Mesenteric fat pad (tissue), 1 donor: ENCODE data around the gene CTBS. TPM values are rescaled to one million over a fixed set of nuclear protein-coding genes. Genes with fewer than 3 reads are reported as not detected.
A peak's percentile ranks its signal among the peaks of the same experiment; 100 is the strongest.
"Not testable (repeated sequence)": the region's sequence is repeated elsewhere in the genome, so short reads cannot be mapped to it uniquely, and the experiment has no call there.

Source experiments
- DNase-seq: peaks from one replicate; pipeline ENCODE4 v3.0.0-alpha.2; 2020; ENCODE audit warnings: low spot score
- long read RNA-seq: library from polyadenylated mRNA; unstranded; transcript quantifications from one replicate; pipeline ENCODE4 v2.0.0, GENCODE V29; 2020
- total RNA-seq: library from RNA; stranded (reverse); fragmentation: NEBNext Ultra II Directional; extraction: Animal tissue kit (Norgen Biotek cat#: 25700); gene quantifications from one replicate; pipeline ENCODE4 v1.2.1, GENCODE V29; 2021
- donor health status: DM: yes; HTN: yes; CAD: no.

Gene CTBS
- 16.8 TPM for total RNA-seq
- long read RNA-seq, full-length matches to known transcripts = 21 of 50 reads
- long read RNA-seq, partial matches to known transcripts = 5 of 50 reads
- long read RNA-seq, other reads (novel, unspliced or antisense) = 24 of 50 reads

DNA sequence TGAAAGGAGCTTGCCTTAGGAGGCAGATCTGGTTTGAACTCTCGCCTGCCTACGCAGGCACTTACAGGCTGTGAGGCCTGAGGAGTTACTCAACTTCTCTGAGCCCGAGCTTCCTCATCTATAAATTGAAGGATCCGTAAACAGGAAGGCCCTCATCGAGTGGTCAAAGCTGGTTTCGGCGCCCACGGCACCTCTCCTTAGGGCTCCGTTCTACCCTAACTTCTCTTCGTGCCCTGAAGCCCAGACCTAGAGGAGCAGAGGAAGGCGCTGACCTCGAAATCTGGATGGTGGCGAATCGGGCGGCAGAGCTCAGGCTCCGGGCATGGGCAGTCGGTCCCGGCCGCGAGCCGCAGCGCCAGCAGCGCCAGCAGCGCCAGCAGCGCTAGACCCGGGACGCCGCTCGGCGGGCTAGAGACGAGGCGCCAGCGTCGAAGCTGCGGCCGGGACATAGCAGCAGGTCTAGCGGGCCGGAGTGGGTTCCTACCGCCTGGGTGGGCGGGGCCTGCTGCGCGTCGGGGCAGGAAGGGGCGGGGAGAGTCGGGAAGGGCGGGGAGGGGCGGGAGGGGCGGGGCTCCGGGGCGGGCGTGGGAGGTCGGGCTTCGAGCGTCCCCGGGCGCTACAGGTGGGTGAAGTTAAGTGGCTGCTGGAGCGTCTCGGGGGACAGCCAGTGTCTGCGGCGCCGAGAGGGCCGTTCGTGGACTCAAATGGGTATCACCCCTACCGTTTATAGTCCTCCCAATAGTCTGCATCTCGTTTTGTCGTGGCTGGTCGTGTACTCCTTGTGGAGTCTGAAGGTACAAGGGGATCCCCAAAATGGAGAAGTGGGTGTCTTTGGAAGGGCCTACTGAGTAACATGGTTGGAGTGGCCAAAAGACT lies at the start of gene CTBS:
Gene CTBS, minus strand, starts transcription at position 474 of the 876 bp plus-strand sequence. Its CDS starts 25 bp downstream, at position 449.
- peak; percentile 97 for DNase-seq

- DNase-seq = no peak
Measured at GRCh38 chr1:84621553-84621952, 47.3 kb upstream of the CTBS start.

- DNase-seq = peak; percentile 93
Measured at GRCh38 chr1:84620720-84621313, 46.6 kb upstream of the CTBS start.

DNA sequence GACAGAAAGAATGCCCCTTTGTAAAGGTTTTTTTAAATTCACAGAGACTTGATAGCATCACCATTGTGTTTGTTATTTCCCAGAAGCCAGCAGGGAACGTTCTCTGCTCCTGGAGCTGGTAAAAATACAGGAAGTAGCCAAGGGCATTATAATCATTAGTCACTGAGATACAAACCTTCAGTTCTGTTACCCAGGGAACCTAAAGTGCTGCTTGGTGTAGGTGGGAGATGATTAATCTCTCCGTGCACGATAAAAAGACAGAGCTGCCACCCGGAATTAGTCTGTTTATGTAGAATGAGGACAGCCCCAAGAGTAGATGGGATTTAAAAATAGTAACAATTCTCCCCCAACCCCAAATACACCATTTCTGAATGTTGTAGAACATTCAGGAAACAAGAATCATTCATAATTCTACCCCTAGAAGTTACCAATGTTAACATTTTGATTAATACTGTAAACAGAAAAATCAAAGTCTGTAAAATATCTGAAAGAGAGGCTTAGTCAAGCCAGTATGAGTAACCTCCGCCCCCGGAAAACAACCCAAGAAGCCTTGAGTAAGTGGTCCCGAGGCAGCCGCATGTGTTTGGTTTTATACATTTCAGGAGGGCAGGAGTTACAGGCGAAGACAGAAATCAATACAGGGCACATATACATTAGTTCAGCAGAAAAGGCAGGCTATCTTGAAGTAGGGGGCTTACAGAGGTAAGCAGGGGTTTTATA lies 45.3 kb upstream of the CTBS start:
- DNase-seq = no peak

GRCh38 chr1:84617349-84617748 lies 43.1 kb upstream of the CTBS start:
- no peak for DNase-seq

- DNase-seq = no peak
Measured at GRCh38 chr1:84615790-84616189, 41.5 kb upstream of the CTBS start.

DNA sequence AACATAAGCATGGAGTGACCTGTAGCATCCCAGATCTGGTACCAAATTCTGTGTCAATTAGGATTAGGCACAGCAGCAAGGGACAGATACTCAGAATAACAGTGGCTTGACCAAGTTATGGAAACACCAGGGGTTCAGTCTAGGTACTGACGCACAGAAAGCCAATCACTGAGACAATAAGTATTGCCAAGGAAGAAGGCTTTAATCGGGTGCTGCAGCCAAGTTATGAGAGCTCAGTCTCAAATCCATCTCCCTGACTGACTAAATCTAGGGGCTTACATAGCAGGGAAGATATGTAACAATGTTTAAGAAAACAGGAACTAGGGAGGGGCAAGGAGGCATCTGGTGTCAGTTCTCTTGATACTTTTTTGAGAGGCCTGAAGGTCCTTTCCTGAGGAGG lies 39.6 kb upstream of the CTBS start:
- no peak for DNase-seq

DNA sequence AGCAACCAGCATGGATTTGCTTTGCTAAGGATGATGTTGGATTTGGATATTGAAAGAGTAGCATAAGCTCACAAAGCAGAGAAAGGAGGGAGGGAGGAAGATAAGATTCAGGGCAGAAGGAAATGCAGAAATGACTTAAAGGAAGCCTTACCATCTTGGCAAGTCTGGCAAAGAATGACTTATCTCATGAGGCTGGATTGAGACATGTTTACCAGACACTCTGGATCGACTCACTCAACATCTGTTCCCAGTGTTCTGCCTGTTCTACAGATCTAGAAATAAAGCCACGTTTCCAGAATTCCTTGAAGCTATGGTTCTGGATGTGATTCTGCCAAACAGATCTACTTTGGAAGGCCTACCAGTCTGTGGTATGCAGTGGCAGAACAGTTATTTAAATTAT lies 38.8 kb upstream of the CTBS start:
- no peak for DNase-seq

- no peak for DNase-seq
Measured at GRCh38 chr1:84611796-84612195, 37.6 kb upstream of the CTBS start.

DNA sequence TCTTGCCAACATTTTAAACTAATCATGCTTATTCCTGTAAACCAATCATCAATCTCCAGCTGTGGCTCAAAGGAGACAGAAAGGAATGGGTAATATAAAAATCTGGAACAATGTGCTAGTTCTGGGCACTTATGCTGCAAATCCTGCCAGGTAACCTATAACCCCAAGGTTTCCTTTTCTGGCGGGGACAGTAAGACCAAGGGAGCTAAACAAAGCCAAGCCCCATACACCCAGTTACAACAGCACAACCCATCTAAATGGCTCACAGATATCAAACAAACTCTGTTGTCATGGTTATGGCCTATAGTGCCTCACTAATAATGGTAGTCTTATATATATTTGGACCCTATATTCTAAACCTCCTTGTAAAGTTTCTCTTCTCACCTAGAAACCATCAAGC lies 36.9 kb upstream of the CTBS start:
- no peak for DNase-seq

- no peak for DNase-seq
Measured at GRCh38 chr1:84606977-84607376, 32.7 kb upstream of the CTBS start.

DNA sequence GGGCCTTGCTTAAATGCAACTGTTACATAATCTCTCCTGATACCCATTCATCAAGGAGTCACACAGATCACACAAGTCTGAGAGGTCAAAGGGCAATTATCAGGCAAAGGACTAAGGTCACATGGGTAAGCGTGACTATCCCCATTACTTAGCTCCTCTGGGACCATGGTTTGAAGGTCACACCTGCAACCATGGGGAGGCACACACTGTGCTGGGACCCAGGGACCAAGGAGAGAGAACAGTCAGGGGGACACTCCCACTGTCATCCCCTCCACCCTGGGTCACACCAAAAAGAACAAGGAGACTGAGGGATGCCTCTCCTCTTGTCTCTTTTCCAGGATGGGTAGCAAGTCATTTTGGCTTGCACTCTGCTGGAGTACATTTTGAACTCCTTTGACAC lies 30.9 kb upstream of the CTBS start:
- DNase-seq = no peak

- DNase-seq = no peak
Measured at GRCh38 chr1:84603941-84604830, 29.9 kb upstream of the CTBS start.

DNA sequence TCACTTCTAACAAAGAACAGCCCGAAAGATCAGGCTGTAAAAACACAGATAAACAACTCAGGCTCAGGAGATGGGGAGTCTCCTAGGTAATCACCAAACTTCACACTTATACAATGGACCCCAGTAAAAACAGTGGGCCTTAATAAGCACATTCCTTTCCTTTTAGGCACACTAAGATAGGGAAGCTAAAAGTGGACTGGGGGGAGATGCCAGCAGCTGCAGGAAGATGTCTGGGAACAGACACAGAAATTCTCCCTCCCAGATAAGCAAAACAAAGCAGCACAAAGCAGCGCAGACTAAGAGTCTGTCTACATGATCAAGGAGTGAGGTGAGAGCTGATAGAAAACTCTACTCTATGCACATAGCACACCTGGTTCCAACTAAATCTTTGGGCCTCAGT lies 29.0 kb upstream of the CTBS start:
- no peak for DNase-seq

- no peak for DNase-seq
Measured at GRCh38 chr1:84600796-84601195, 26.6 kb upstream of the CTBS start.

GRCh38 chr1:84598846-84599741 lies 24.9 kb upstream of the CTBS start:
- no peak for DNase-seq

- DNase-seq = no peak
Measured at GRCh38 chr1:84598418-84598817, 24.2 kb upstream of the CTBS start.

DNA sequence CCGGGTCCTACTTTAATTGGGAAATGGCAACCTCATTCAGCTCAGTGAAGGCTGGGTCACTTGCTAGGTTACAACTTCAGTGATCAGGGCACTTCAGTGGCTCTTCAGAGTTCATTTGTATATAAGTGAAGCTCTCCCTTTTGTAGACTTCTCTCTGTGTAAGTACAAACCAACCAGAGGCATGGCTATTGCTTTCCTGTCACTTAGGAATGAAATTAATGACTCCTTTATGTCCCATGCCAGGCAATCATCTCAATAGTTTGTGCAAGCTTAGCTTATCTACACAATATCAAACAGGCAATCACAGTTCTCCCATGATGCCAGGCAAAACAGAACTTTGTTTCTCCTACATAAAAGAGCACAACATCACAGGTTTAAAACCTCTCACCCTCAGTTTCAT lies 22.8 kb upstream of the CTBS start:
- no peak for DNase-seq

GRCh38 chr1:84594959-84595358 lies 20.7 kb upstream of the CTBS start:
- DNase-seq = not testable (repeated sequence)

DNA sequence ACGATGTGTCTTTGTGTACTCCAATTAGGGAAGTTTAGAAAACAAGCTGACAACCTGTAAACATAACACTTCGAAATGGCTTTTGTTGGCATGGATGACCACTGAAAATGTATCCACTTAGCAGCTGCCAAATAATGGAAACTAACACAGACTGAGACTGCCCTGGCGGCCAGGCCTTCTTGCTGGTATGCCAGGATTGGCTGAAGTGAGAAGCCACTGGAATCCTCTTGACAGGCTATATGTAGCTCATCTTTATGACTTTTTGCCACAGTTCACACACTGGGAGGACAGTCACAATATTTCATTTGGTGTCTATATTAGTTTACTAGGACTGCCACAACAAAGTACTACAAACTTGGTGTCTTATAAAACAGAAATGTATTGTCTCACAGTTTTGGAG lies 12.9 kb upstream of the CTBS start:
- DNase-seq = no peak
